Activated CD8-positive, alpha-beta memory T cell treated with anti-CD3 and anti-CD28 coated beads, Interleukin-2, amount 50 U/mL, for 4 hours (primary cell): Measurements from ENCODE around the gene LRRC75A.

Experiments used
- DNase-seq: peaks from one replicate; pipeline ENCODE4 v3.0.0-alpha.2; 2020

The LRRC75A gene

DNA sequence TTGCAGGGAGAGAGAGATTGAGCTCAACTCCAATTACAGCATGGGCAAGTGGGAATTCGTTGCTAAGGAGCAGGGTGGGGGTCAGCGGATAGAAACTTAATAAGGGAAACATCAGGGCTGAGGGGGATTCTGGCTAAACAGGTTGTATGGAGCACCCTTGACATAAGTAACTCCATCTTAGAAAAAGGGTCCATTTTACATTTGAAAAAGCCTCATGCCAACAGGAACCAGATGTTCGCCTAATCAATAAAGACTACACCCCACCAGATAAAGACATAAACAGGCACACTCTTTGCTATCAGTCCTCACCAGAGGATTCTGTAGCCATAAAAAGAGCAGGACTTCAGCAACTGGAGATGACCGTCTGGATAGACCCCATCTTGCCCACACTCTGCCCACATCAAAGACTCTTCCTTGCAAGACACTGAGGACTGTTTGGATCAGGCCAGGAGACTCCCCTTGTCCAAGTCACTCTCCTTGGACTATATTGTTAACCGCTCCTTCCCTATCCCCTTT lies 1.6 kb upstream of the LRRC75A start:
- DNase-seq = no peak

DNA sequence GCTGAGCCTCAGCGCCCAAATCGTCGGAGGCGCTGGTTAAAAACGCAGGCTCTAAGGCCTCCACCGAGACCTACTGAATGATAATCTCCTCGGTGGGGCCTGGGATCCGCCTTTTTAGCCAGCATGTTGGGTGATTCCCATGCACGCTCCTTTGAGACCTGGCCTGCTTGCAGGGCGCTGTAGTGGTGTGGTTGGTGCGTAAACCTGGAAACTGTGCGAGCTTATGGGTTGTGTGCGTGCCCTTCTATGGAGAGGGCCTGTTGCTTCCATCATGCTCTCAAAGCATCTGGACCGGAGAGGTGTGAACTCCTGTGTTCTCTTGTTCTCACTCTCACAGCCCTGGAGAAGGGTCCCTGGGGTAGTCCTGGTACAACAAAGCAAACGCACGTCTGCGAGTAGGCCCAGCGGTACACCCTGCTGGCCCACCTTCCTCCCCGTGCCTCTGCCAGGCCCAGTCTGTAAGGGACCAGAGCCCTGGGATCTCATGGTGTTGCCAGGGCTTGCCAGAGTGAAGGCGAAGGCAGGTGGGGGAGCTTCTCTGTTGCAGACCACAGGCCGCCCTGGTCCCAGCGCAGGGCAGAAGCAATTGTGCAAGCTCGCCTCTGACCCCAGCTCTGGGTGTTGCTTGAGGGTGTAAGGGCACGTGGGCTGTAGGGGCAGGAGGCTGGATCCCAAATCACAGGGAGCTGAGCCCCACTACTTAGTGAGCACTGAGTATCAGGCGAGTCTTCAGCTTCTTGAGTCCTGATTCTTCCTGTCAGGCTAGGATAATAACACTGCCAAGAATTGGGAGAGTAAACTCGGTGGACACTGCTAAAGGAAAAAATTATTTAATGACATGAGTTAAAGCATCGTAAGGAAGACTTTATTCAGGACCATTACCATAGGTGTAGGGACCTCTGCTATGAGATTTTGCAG lies 879 bp upstream of the LRRC75A start:
- no peak for DNase-seq

DNA sequence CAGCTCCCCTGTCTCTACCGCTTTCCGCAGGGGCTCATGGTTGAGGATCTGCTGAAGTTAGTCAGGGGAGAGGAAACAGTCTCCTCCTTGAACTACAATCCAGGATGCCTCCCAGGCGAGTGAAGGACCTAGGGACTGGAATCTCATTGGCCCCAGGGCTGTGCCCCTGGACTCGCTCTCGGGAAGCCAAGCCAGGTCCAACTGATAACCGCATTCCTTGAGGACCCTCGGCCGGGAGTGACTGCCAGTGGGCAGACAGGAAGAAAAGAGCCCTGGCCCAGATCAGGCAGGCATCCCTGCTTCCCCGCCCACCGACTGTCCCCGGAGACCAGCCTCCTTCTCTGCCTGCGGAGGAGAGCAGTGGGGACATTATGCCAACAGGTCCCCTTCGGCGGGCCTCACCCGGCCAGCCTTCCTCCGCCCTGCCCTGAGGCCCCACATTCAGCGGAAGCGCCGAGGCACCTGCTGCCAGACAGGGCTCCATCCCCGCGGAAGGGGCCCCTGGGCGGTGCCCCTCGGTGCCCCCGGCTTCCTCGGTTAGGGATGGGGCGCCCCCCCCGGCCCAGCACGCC lies 776 bp downstream of the LRRC75A start:
- DNase-seq = no peak

DNA sequence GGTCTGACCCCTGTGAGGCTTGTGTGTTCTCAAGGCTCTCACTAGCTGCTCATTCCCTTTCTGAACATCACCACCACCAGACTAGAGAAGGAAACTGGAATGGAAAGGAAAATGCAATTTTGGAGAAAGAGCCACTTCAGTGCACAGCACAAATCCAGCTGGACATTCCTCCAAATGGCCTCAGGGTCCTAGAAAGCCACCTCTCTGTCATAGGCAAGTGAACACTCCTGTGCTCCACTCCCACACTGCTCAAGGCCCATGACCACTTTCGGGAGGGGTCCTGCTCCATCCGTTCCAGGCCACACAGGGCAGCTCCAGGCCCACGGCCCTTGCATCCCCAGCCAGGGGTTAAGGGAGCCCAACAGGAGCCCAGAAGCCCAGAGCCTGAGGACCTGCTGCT lies 2.6 kb downstream of the LRRC75A start:
- no peak for DNase-seq

DNA sequence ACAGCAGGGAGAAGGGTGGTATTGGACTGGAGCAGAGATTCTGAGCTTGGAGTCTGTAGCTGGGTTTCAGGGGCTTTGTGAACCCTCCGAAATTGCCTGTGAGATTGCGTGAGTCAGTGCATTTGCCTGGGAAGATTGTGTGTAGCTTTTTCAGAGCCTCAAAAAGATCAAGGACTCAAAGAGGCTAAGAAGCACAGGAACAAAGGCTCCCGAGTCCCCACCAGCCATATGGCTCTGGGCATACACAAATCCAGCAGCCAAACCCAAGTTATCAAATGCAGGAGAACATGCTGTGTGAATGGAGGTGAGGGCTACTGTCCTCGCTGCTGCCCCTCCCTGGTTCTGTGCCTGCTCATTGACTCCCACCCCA lies 3.0 kb downstream of the LRRC75A start:
- DNase-seq = no peak

DNA sequence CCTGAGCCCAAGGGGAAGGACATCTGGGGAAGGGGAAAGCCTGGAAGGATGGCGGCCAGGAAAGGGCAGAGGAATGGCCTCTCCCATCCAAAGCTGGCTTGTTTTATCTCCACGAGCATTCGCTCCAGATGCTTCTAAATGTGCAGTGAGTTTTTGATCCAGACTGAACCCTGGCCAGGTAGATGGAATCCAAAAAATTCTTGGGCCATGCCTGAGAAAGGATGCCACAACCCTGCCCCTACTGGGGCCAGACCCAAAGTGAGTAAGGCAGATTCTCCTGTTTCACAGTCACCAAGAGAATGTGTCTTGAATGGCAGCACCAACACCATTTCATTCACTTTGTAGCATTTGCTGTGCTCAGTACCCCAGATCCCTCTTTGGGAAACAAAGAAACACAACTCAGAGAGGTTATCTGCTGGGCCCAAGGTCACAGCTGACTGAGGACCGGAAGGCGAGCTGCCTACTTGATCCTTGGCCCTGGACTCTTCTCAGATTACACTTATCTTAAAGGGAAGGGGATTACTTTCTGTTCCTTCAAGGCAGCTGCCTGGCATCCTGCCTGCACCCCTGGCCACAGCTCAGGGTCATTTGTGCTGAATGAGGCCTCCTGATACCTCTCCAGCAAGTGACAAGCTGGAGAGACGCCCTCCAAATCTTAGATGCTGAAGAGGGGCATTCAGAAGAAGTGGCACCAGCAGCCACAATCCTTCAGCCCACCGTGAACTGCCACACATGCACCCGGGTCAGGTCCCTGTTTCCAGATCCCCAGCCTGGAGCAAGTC lies 3.6 kb downstream of the LRRC75A start:
- no peak for DNase-seq

DNA sequence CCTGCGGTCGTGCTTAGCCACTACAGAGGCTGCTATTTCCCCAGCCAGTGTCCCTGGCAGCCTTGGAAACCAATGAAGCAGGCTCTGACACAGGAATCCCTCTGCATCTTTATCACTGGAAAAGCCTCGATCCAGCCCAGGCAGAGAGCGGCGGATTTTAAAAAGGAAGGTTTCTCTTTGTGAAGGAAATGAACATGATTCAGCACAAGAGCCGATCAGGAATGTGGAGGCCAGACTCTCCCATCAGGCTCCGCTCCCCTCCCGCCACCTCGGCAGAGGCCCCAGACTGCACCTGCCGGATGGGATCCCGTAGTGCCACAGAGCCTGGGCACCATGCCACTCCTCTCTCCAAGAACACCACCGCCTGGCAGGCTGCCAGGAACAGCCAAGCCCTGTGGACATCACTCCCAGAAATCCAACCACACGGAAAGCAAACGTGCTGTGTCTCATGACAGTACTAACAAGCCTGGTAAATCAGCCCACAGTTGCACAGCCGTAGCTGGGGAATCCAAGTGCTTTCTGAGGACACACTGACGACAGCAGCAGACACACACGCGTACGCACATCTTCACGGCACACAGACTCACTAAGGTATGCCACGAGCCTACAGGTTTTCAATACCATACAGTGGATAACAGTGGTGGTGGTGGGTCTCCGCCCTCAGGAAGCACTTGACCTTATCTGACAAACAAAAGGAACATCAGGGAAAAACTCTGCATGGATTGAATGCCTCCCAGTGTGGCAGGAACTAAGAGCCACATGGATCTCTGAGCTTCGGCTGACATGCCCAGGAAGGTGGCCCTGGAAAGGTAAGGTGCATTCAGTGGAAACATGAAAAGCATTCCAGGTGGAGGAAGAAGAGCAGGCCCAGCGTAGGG lies 5.4 kb downstream of the LRRC75A start:
- no peak for DNase-seq

DNA sequence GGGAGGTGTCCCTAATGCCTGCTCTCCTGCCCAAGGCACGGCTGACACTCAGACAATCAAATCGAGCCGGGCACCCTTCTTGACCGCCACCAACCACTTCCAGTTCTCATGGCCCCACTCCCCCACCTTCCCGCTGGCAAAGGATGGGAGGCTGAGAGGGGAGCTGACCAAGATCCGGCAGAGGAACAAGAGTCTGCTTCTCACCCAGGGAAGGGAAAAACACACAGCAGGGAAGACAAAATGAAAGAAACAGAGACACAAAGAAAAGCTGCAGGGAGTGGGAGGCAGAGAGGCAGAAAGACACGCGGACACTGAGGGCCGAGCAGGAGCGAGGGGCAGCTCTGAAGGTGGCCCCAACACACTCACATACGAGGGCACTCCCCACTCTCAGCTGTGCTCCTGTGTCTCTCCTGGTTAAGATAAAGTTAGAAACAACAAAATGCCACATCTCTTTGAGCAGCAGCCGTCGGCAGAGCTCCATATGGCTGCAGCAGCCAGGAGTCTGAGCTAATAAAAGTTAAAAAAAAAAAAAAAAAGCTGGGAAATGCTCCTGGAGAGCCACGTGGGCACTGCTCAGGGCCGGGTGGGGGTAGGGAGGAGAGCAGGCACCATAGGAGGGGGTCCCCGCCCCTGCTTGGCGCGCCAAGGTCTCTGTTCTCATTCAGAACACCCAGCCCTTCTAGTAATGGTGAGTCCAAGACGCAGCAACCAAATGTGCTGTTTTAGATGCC lies 7.4 kb downstream of the LRRC75A start:
- DNase-seq = no peak

DNA sequence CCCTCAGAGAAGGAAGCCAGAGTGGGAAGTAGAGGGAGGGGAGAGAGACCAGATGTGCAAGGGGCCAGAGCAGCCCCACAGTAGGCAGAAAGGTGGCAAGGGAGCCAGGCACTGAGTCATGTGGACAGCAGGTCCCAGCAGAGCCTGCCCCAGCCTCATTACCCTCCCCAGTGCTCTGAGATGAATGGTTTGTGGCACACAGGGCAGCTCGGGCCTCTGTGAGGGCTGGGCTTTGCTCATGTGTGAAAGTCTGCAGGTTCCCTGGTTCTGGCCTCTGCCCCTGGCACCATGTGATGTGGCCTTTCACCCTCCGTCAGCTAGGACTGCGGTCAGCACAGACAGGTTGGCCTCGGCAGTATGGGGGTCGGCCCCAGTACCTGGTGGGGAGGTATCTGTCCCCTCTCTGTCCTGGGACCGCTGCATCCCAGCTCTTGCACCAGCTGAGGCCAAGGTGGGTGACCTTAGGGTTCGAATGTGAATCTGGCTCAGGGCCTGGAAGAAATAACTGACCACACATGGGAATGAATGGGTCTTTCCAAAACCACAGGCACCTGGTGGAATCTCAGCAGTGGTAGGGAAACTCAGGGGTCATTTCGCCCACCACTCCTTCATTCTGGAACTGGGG lies 8.9 kb downstream of the LRRC75A start:
- DNase-seq = no peak

DNA sequence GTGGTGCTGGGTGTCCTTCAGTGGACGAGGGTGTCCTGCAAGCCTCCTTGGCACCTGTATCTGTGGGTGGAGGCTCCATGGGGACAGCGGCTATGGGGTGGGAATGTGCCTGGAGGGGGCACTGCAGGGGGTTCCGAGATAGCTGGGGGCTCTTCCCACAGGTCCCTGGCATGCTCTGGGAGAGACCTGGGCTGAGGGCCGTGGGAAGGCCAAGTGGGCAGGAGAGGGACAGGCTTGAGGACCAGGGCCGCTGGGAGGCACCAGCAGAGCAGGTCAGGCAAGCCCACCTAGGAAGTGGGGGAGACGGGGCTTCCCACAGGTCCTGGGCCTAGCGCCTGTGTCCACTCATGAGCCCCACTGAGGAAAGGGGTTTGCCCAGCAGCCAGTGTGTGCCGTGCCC lies 9.7 kb downstream of the LRRC75A start:
- no peak for DNase-seq

DNA sequence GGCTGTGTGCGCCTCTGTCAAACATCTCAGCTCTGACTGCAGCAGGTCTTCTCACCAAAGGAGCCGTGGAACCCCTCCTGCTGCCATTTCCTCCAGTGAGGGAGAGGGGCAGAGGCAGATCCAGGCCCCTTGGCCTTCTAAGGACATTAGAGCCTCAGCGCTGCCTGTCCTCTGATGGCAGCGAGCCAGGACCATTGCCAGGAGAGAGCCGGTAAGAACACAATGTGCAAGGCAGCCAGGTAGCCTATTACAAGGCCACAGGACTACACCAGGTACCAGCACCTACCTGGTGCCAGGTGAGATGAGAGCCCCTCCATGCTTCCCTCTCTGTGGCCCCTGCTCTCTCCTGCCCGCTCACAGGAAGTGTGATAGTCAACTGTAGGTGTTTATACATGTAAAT lies 11.0 kb downstream of the LRRC75A start:
- DNase-seq = no peak

DNA sequence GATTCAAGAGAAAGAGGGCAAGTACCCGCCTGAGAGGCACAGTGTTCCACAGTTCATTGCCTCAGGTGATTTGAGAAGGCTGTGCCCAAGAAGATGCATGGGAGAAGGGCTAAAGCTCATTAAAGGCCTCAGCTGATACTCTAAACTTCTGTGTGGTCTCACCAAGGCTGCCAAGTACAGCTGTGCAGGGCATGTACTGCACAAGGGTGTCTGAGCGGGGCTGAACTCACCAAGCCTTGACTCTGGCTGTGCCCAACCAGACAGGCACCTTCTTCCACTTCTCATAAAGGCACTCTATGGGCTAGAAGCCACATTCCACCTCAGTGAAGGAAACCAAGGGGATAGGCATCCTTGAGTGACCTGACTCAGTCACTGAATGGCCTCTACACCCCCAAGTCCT lies 12.7 kb downstream of the LRRC75A start:
- DNase-seq = no peak

DNA sequence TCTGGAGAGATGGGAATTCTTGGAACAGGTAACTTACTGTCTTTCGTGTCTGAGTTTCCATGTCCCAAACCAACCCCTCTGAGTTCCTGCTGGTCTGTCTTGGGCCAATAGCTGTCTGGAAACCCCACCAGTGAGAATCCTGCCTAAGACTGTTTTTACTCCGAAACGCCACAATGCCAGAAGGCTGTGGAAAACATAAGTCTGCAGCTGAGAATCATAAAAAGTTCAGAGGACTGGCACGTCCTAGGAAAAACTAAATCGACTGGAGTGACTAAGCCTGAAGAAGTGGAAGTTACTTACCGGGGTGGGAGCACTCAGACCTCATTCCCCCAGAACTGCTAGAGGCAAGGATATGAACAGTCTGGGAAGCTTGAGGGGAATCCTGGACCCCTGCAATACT lies 13.3 kb downstream of the LRRC75A start:
- DNase-seq = no peak

DNA sequence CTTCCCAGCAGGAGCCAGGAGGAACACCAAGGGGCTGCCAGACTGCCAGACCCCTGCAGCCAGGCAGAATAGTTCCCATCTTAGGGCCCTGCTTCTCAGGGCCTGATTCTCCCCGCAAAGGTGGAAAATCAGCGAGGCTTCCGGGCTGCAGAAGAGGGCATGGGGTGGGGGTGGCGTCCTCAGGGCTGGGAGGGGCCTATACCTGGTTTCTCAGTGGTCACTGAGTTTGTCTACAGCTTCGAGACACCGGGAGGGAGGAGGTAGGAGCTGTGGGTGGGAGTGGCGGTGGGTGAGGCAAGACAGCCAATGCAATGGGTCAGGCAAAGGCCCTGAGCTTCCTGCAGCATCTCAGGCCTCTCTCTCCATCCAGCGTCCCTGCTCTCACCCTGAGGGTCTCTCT lies 14.3 kb downstream of the LRRC75A start:
- no peak for DNase-seq

DNA sequence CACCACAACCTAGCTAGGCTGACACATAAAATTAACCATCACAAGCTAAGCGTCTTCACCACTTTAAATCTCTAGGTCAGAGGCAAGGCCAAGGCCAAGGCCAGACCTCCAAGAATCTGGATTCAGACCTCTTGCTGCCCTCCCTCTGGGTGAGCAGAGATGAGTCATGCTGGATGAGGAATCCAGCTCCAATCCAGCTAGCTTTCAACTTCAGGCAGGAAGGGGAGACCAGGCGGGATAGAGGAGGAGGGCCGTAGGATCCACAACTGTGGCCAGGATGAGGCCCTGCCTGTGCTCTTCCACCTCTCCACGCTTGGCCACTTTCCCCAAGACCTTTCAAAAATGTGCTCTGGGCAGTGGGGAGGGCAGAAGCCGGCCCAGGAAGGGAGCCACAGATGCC lies 14.7 kb downstream of the LRRC75A start:
- DNase-seq = no peak

DNA sequence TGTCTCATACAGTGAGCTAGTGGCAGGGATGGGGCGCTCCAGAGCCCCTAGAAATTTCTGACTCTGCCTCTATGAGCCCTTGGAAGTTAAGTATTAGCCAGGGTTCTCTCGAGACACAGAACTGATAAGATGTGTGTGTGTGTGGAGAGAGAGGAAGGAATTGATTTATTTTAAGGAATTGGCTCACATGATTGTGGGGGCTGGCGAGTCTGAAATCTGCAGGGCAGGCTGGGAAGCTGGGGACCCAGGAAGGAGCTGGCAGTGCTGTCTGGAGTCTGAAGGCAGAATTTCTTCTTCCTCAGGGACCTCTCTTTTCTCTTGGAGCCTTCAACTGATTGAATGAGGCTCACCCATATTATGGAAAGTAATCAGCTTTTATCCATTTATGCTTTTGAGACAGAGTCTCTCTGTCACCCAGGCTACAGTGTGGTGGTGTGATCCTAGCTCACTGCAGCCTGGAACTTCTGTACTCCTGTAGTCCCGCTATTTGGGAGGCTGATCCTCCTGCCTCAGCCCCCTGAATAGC lies 16.8 kb downstream of the LRRC75A start:
- DNase-seq = no peak

DNA sequence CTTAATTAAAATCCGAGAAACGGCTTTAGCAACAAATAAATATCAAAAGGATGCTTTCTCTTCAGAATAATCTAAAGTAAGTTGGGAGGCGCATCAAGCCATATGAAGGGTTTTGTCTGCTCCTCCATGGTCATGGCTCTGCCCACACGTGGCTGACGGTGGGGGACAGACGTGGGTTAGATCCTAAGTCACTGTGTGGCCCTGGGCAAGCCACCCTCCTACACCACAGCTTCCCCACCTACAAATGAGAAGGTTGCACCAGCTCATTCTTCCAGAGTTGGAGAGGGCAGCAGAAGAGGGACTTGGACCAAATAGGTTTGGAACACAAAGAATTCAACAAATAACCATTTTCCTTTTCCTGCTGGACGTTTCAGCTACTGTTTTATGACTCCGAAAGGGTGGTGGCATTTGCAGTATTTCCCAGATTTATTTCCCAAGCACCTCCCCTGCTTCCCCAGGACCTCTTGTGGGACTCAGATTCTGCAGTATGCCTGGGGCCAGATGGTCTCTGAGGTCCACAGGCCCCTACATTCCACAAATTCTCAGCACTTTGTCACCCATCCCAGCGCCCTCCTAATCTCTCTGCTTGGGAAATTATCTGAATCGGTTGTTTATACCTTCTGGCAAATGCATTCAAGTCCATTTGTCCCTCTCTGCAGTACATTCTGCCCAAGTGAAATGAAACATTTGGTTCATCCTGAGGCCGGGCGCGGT lies 17.8 kb downstream of the LRRC75A start:
- no peak for DNase-seq

DNA sequence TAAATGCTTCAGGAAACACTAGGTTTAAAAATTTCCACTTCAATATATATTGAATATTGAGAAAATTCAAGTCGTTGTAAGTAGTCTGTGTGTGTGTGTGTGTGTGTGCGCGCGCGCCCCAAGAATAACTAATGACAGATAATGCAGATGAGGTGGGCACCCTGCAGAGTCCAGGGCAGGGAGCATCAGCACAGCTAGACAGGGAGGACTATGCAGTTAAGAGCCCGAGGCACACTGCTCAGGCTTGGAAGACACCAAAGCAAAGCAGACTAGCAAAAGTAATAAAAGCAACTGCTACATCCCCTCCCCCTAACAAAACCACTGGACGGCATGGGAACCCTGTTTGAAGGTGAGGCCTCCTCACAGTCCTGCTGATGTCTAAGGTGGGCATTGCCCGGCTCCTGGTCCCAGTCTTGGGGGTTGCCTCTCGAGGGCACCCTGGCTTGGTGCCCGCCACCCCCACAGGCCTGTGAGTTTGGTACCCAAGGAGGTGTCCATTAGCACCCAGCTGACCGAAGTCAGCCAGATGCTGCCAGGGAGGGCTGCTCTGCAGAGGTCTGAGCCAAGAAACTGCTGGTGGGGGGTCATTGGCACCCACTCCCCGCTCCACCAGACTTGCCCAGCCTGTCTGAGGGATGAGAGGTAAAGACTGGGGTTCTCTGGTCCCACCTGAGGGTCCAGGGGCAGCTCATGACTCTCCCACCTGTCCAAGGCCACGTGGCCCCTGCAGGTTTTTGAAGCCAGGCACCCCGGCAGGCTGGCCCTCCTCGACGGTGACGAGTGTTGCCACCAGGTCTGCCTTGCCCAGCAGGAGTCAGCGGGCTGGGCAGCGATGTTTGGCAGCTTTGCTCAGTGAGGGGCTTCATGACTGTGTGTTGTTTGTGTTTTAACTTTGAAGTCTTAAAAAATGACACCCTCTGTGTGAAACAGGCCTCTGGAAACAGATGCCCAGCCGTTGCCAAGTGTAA lies 18.7 kb downstream of the LRRC75A start:
- DNase-seq = no peak

DNA sequence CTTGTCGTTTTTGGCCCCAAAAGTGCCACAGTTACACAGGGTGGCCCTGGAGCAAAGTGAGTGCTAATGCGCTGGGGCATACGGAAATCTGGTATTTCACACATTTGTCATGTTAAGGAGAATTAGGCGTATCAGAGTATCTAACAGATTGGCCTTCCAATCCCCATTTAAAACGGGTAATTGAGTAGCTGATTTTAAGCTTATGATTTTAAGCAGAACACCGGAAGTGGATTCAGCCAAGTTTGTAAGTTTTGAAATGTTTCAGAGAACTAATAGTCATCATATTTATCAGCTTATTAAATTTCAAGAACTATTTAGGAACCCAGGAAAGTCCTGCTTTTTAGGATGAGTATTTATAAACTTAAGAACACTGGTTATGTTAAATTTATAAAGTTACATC lies 19.5 kb downstream of the LRRC75A start:
- DNase-seq = no peak
